IMR-90 (cell line): ENCODE data around the gene SYNRG. TPM values are rescaled to one million over a fixed set of nuclear protein-coding genes. Genes with fewer than 3 reads are reported as not detected.

Experiments
- ATAC-seq: fragments of 200-7000 bp; cut with Tn5 transposase; 2 replicates; pipeline ENCODE4 v1.9.1; 2020; ENCODE audit warnings: low read depth, mild to moderate bottlenecking, moderate library complexity
- BruUV-seq: library from RNA; stranded (reverse); fragments of 400-500 nt; replicated peaks from 2 replicates; lab custom pipeline; 2021; lab: Mats Ljungman, UMichigan
- CTCF ChIA-PET: fragments of 300-600 bp; formaldehyde crosslinking; extraction: SDS; loops from one replicate; lab custom pipeline; 2021; ENCODE audit warnings: antibody characterized with exemption; lab: Yijun Ruan, JAX
- POLR2A ChIA-PET: fragments of 300-600 bp; sonication (Branson Sonifier 250); formaldehyde crosslinking; loops from one replicate; lab custom pipeline; 2022; ENCODE audit warnings: antibody characterized with exemption; ENCODE audit not compliant: unreplicated experiment; lab: Charles Lee
- DNase-seq: peaks from one replicate; pipeline ENCODE4 v3.0.0; 2013
- H2AFZ ChIP-seq: replicated peaks from 2 replicates; pipeline ENCODE3; 2013; ENCODE audit warnings: low read length, mild to moderate bottlenecking; ENCODE audit not compliant: poor library complexity
- H2AK5ac ChIP-seq: 2 replicates; pipeline ENCODE4 v1.6.1; 2013; ENCODE audit warnings: low read depth, low read length, inconsistent platforms
- H2AK9ac ChIP-seq: replicated peaks from 2 replicates; pipeline ENCODE3; 2013; ENCODE audit warnings: mild to moderate bottlenecking, low read depth, low read length, moderate library complexity; ENCODE audit not compliant: poor library complexity
- H2BK120ac ChIP-seq: 2 replicates; pipeline ENCODE4 v1.6.1; 2013; ENCODE audit warnings: low read depth, low read length, inconsistent platforms
- H2BK15ac ChIP-seq: 3 replicates; pipeline ENCODE4 v1.6.1; 2013; ENCODE audit warnings: low read depth, low read length, inconsistent platforms
- H2BK20ac ChIP-seq: 2 replicates; pipeline ENCODE4 v1.6.1; 2013; ENCODE audit warnings: low read depth, mild to moderate bottlenecking, inconsistent platforms, low read length, moderate library complexity
- H2BK5ac ChIP-seq: 2 replicates; pipeline ENCODE4 v1.6.1; 2013; ENCODE audit warnings: mild to moderate bottlenecking, low read depth, low read length, inconsistent platforms; ENCODE audit not compliant: poor library complexity, severe bottlenecking
- H3K14ac ChIP-seq: replicated peaks from 2 replicates; pipeline ENCODE4 v1.6.1; 2013; ENCODE audit warnings: low read depth, low read length, inconsistent platforms
- H3K18ac ChIP-seq: 2 replicates; pipeline ENCODE4 v1.6.1; 2013; ENCODE audit warnings: low read depth, low read length, control low read depth
- H3K23ac ChIP-seq: 2 replicates; pipeline ENCODE4 v1.6.1; 2013; ENCODE audit warnings: low read depth, low read length, inconsistent platforms
- H3K27ac ChIP-seq: 2 replicates; pipeline ENCODE4 v1.5.1; 2013; ENCODE audit warnings: mild to moderate bottlenecking, control low read depth, low read length; ENCODE audit not compliant: insufficient read depth
- H3K27me3 ChIP-seq: 2 replicates; pipeline ENCODE4 v1.6.1; 2013; ENCODE audit warnings: low read length; ENCODE audit not compliant: control insufficient read depth, insufficient read depth
- H3K36me3 ChIP-seq: 2 replicates; pipeline ENCODE4 v1.6.1; 2013; ENCODE audit warnings: low read length, mixed read lengths; ENCODE audit not compliant: control insufficient read depth, insufficient read depth
- H3K4ac ChIP-seq: 2 replicates; pipeline ENCODE4 v1.6.1; 2013; ENCODE audit warnings: low read depth, low read length, inconsistent platforms
- H3K4me1 ChIP-seq: 2 replicates; pipeline ENCODE4 v1.6.1; 2013; ENCODE audit warnings: low read length, mixed read lengths; ENCODE audit not compliant: control insufficient read depth, insufficient read depth
- H3K4me2 ChIP-seq: 2 replicates; pipeline ENCODE4 v1.6.1; 2013; ENCODE audit warnings: low read depth, mild to moderate bottlenecking, control low read depth, low read length, moderate library complexity
- H3K4me3 ChIP-seq: 2 replicates; pipeline ENCODE4 v1.5.1; 2013; ENCODE audit warnings: low read depth, mild to moderate bottlenecking, control low read depth, low read length, moderate library complexity; ENCODE audit not compliant: insufficient read depth
- H3K56ac ChIP-seq: 2 replicates; pipeline ENCODE4 v1.6.1; 2013; ENCODE audit warnings: low read length, inconsistent platforms; ENCODE audit not compliant: insufficient read depth; ENCODE audit errors: extremely low read depth
- H3K79me1 ChIP-seq, 2 experiments: 2 replicates each; pipeline ENCODE4 v1.6.1; 2013; ENCODE audit warnings: low read length in 2 of 2, inconsistent platforms in 1 of 2, low read depth in 1 of 2
- H3K9ac ChIP-seq: 2 replicates; pipeline ENCODE4 v1.6.1; 2013; ENCODE audit warnings: low read depth, low read length, control low read depth
- H3K9me1 ChIP-seq: 2 replicates; pipeline ENCODE4 v1.6.1; 2013; ENCODE audit warnings: low read length, inconsistent platforms; ENCODE audit not compliant: insufficient read depth
- H3K9me3 ChIP-seq: 2 replicates; pipeline ENCODE4 v1.6.1; 2013; ENCODE audit warnings: low read length; ENCODE audit not compliant: control insufficient read depth, insufficient read depth
- H4K20me1 ChIP-seq: 2 replicates; pipeline ENCODE4 v1.6.1; 2013; ENCODE audit warnings: low read length, inconsistent platforms; ENCODE audit not compliant: insufficient read depth
- H4K5ac ChIP-seq: 2 replicates; pipeline ENCODE4 v1.6.1; 2013; ENCODE audit warnings: mild to moderate bottlenecking, low read depth, low read length, control low read depth
- H4K8ac ChIP-seq, 2 experiments: 2 replicates each; pipeline ENCODE4 v1.6.1; 2013; ENCODE audit warnings: low read depth in 2 of 2, low read length in 2 of 2, control low read depth in 1 of 2, inconsistent platforms in 1 of 2
- H4K91ac ChIP-seq: 2 replicates; pipeline ENCODE4 v1.6.1; 2013; ENCODE audit warnings: low read depth, low read length, inconsistent platforms; ENCODE audit not compliant: insufficient read depth
- WGBS, 2 experiments: methylation state at CpG; one replicate each; pipeline versions ENCODE4 v1.1.5 to v1.1.7; 2013; ENCODE audit warnings: missing lambda C conversion rate in 2 of 2; ENCODE audit not compliant: insufficient read length in 1 of 2; ENCODE audit errors: extremely low coverage in 2 of 2; 5-methylcytosine and 5-hydroxymethylcytosine counted together
- dilution Hi-C: fragments of 300-500 bp; cut with HindIII; formaldehyde crosslinking; loops from one replicate; pipeline ENCODE4 v1.14.3; 2018; ENCODE audit warnings: low sequenced_read_pairs; ENCODE audit not compliant: unreplicated experiment
- in situ Hi-C: fragments of 300-500 bp; cut with MboI; formaldehyde crosslinking; loops from 3 replicates; pipeline ENCODE4 v1.14.3; 2019; ENCODE audit warnings: low sequenced_read_pairs, inconsistent platforms, mixed read lengths
- intact Hi-C: fragments of 100-400 bp; cut with micrococcal nuclease; formaldehyde crosslinking; loops from 2 replicates; pipeline ENCODE4 v1.10.0; 2022
- polyA plus RNA-seq, 3 experiments: library from polyadenylated mRNA; depleted of rRNA; stranded (reverse); fragments of >200 nt; gene quantifications; 2 replicates each; pipeline ENCODE4 v1.2.3, GENCODE V29; 2012; ENCODE audit warnings: low replicate concordance in 1 of 3
- total RNA-seq: library from RNA; depleted of rRNA; stranded (reverse); fragments of >200 nt; gene quantifications from 2 replicates; pipeline ENCODE4 v1.2.3, GENCODE V29; 2012
- TF ChIP-seq, protein P1 (sequence below): conservative IDR thresholded peaks from 2 replicates; pipeline ENCODE4 v1.5.1; 2012; ENCODE audit warnings: mild to moderate bottlenecking, low read depth, low read length, improper control_type of control experiment

SYNRG gene
- total and polyA plus RNA-seq, 2 of the 4 experiments (the other 2 are of a cell fraction), result 11.7 to 15.2 TPM

DNA sequence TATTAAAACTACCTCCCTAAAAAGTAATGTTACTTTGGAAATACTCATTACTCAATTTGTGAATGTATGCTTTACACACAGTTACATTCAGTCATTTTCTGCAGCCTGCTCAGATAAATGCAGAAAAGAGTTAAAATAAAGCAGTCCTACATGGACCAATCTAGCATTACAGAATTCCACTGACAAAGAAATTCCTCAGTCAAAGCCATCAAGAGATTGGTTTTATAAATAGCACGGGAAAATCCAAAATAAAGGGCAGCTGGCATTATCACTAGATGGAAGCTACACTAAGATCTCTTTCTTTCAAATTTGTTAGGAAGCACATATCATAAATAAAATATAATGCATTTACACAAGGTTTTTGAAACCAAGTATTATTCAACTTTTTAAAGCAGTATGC is 61.2 kb downstream of the SYNRG start:
- Histone ChIP-seq H3K4me2 (no peak overlapping the region), H3K4me1 (no peaks in the 10 kb centered on the region), H4K91ac (no peak overlapping the region), H4K5ac (no peak overlapping the region), H2BK20ac (no peak overlapping the region), H3K9ac (no peak overlapping the region), H3K14ac (no peak overlapping the region), H2BK15ac (no peak overlapping the region), H3K27ac (no peak overlapping the region), H2AK5ac (no peak overlapping the region), H2AFZ (no peak overlapping the region), H3K4me3 (no peak overlapping the region), H3K36me3 (peaks cover 4% of the 10 kb centered on the region), H3K79me1 (peaks cover 25 to 48% of the 10 kb centered on the region in 2 experiments), H3K4ac (no peak overlapping the region), H3K9me3 (no peaks in the 10 kb centered on the region), H3K23ac (no peak overlapping the region), H3K27me3 (no peaks in the 10 kb centered on the region), H3K18ac (no peak overlapping the region), H2BK120ac (no peak overlapping the region), H3K9me1 (peaks cover 4% of the 10 kb centered on the region), H2AK9ac (no peak overlapping the region), H4K20me1 (no peaks in the 10 kb centered on the region), H4K8ac (no peak overlapping the region), H2BK5ac (no peak overlapping the region), H3K56ac (no peak overlapping the region)
- ChIA-PET POLR2A (no interaction called here), CTCF (interaction anchor here (1.0 kb wide), 1 partner anchor 44 kb away, joined by 3 read pairs; no protein-coding TSS in a partner anchor)
- no peak for DNase-seq
- in situ Hi-C loops, result no loop called here
- dilution Hi-C loops, result no loop called here
- intact Hi-C loops, result loop anchor here (10.0 kb wide), 1 partner anchor 47 kb away; no protein-coding TSS in a partner anchor
- TF ChIP-seq, protein P1, sequence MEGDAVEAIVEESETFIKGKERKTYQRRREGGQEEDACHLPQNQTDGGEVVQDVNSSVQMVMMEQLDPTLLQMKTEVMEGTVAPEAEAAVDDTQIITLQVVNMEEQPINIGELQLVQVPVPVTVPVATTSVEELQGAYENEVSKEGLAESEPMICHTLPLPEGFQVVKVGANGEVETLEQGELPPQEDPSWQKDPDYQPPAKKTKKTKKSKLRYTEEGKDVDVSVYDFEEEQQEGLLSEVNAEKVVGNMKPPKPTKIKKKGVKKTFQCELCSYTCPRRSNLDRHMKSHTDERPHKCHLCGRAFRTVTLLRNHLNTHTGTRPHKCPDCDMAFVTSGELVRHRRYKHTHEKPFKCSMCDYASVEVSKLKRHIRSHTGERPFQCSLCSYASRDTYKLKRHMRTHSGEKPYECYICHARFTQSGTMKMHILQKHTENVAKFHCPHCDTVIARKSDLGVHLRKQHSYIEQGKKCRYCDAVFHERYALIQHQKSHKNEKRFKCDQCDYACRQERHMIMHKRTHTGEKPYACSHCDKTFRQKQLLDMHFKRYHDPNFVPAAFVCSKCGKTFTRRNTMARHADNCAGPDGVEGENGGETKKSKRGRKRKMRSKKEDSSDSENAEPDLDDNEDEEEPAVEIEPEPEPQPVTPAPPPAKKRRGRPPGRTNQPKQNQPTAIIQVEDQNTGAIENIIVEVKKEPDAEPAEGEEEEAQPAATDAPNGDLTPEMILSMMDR, result no peak
- no TSS peak for BruUV-seq
- no CpG with 5 or more reads among the region's 1 CpG for WGBS, 2 experiments
- ATAC-seq, result no peak
